BE2C (cell line): ENCODE data around the gene FRMPD4.

ENCODE experiments used
- DNase-seq: peaks from one replicate; pipeline ENCODE4 v3.0.0-alpha.2; 2020
- H3K27me3 ChIP-seq: fragments of 250-450 bp; sonication (Bioruptor Pico); 2 replicates; pipeline ENCODE4 v1.5.1; 2020; ENCODE audit warnings: mild to moderate bottlenecking
- H3K36me3 ChIP-seq: fragments of 250-450 bp; sonication (Bioruptor Pico); 2 replicates; pipeline ENCODE4 v1.5.1; 2020; ENCODE audit warnings: mild to moderate bottlenecking
- H3K4me1 ChIP-seq: fragments of 250-450 bp; sonication (Bioruptor Pico); 2 replicates; pipeline ENCODE4 v1.5.1; 2020
- H3K4me3 ChIP-seq: 2 replicates; pipeline ENCODE4 v1.5.1; 2011; ENCODE audit warnings: low read depth, low read length
- H3K9me3 ChIP-seq: fragments of 250-450 bp; sonication (Bioruptor Pico); 2 replicates; pipeline ENCODE4 v1.5.1; 2020
- CTCF ChIP-seq: IDR thresholded peaks from 2 replicates; pipeline ENCODE4 v1.5.1; 2012; ENCODE audit warnings: mild to moderate bottlenecking, low read depth, low read length

Gene FRMPD4

GRCh38 chrX:12548746-12549145 is 410.5 kb downstream of the FRMPD4 start:
- Histone ChIP-seq H3K4me1 (no peaks in the 10 kb centered on the region), H3K36me3 (no peaks in the 10 kb centered on the region), H3K27me3 (no peaks in the 10 kb centered on the region), H3K4me3 (no peak overlapping the region), H3K9me3 (no peaks in the 10 kb centered on the region)
- no peak for DNase-seq
- no peak for TF ChIP-seq CTCF

- no peak overlapping the region for H3K4me3 ChIP-seq
- DNase-seq, result no peak
- H3K9me3 ChIP-seq, result no peaks in the 10 kb centered on the region
- H3K36me3 ChIP-seq, result no peaks in the 10 kb centered on the region
- no peaks in the 10 kb centered on the region for H3K4me1 ChIP-seq
- no peaks in the 10 kb centered on the region for H3K27me3 ChIP-seq
- TF ChIP-seq CTCF, result no peak
These were observed 415.9 kb downstream of the FRMPD4 start for GRCh38 chrX:12554206-12554605.

GRCh38 chrX:12563121-12563520 is 424.8 kb downstream of the FRMPD4 start:
- H3K36me3 ChIP-seq, result no peaks in the 10 kb centered on the region
- H3K9me3 ChIP-seq, result no peaks in the 10 kb centered on the region
- no peak for TF ChIP-seq CTCF
- H3K27me3 ChIP-seq, result no peaks in the 10 kb centered on the region
- DNase-seq, result no peak
- no peaks in the 10 kb centered on the region for H3K4me1 ChIP-seq
- no peak overlapping the region for H3K4me3 ChIP-seq

- Histone ChIP-seq H3K4me3 (no peak overlapping the region), H3K27me3 (no peaks in the 10 kb centered on the region), H3K9me3 (no peaks in the 10 kb centered on the region), H3K36me3 (no peaks in the 10 kb centered on the region), H3K4me1 (no peaks in the 10 kb centered on the region)
- no peak for TF ChIP-seq CTCF
- no peak for DNase-seq
These were observed 425.9 kb downstream of the FRMPD4 start for GRCh38 chrX:12564221-12564620.

- no peak for DNase-seq
- H3K4me3 ChIP-seq, result no peak overlapping the region
These were observed 429.6 kb downstream of the FRMPD4 start for GRCh38 chrX:12567857-12568256.

More at GRCh38 chrX:12567857-12568256, 429.6 kb downstream of the FRMPD4 start:
- Histone ChIP-seq H3K4me1 (no peaks in the 10 kb centered on the region), H3K36me3 (no peaks in the 10 kb centered on the region), H3K27me3 (no peaks in the 10 kb centered on the region), H3K9me3 (no peaks in the 10 kb centered on the region)
- TF ChIP-seq CTCF, result peak; percentile 63
